HL-60 (cell line): ENCODE measurements around the gene HDAC8.

ENCODE experiments used
- DNase-seq, 2 experiments: peaks; one replicate each; pipeline ENCODE4 v3.0.0-alpha.2; 2010 to 2020; ENCODE audit warnings: low read depth in 1 of 2, low spot score in 1 of 2
- H3K27ac ChIP-seq: fragments of 250-450 bp; sonication (Bioruptor Pico); replicated peaks from 2 replicates; pipeline ENCODE4 v1.5.1; 2020; ENCODE audit warnings: mild to moderate bottlenecking, moderate library complexity
- H3K27me3 ChIP-seq: fragments of 250-450 bp; sonication (Bioruptor Pico); 2 replicates; pipeline ENCODE4 v1.5.1; 2021; ENCODE audit warnings: mild to moderate bottlenecking, moderate library complexity; ENCODE audit not compliant: insufficient read depth, poor library complexity, severe bottlenecking
- H3K4me3 ChIP-seq: replicated peaks from 2 replicates; pipeline ENCODE4 v1.5.1; 2011; ENCODE audit warnings: mild to moderate bottlenecking, control low read depth, low read length; ENCODE audit not compliant: insufficient read depth
- CTCF ChIP-seq: IDR thresholded peaks from one replicate; pipeline ENCODE4 v1.5.1; 2011; ENCODE audit warnings: low read length, control low read depth, inconsistent platforms; ENCODE audit not compliant: insufficient read depth
- GABPA ChIP-seq: IDR thresholded peaks from 2 replicates; pipeline ENCODE4 v1.6.1; 2012; ENCODE audit warnings: low read depth
- POLR2AphosphoS5 ChIP-seq: IDR thresholded peaks from 2 replicates; pipeline ENCODE4 v1.6.1; 2012; ENCODE audit warnings: low read depth
- REST ChIP-seq: IDR thresholded peaks from 2 replicates; pipeline ENCODE4 v1.6.1; 2012; ENCODE audit warnings: low read depth; ENCODE audit not compliant: insufficient replicate concordance
- SPI1 ChIP-seq: IDR thresholded peaks from 2 replicates; pipeline ENCODE4 v1.6.1; 2012; ENCODE audit warnings: low read depth, mild to moderate bottlenecking, borderline replicate concordance

Gene HDAC8

GRCh38 chrX:72470532-72471223 is 102.0 kb downstream of the HDAC8 start:
- no peak for DNase-seq
- H3K27me3 ChIP-seq, result no peaks in the 10 kb centered on the region
- TF ChIP-seq GABPA, result no peak
- no peak for TF ChIP-seq REST
- TF ChIP-seq POLR2AphosphoS5, result no peak
- TF ChIP-seq CTCF, result no peak
- TF ChIP-seq SPI1, result no peak

GRCh38 chrX:72470117-72470516 is 102.5 kb downstream of the HDAC8 start:
- no peak overlapping the region for H3K27ac ChIP-seq
- H3K27me3 ChIP-seq, result no peaks in the 10 kb centered on the region

More at GRCh38 chrX:72470532-72471223, 102.0 kb downstream of the HDAC8 start:
- Histone ChIP-seq H3K27ac (no peak overlapping the region), H3K4me3 (no peak overlapping the region)

More at GRCh38 chrX:72470117-72470516, 102.5 kb downstream of the HDAC8 start:
- H3K4me3 ChIP-seq, result no peak overlapping the region
- no peak for TF ChIP-seq GABPA
- TF ChIP-seq SPI1, result no peak
- TF ChIP-seq CTCF, result no peak
- TF ChIP-seq REST, result no peak
- no peak for TF ChIP-seq POLR2AphosphoS5
- DNase-seq, result no peak
